Measurements from ENCODE around the gene FARP1.

- no peak for TF ChIP-seq POLR2A (IDR thresholded peaks at IDR 0.05)
- TF ChIP-seq, protein P1, sequence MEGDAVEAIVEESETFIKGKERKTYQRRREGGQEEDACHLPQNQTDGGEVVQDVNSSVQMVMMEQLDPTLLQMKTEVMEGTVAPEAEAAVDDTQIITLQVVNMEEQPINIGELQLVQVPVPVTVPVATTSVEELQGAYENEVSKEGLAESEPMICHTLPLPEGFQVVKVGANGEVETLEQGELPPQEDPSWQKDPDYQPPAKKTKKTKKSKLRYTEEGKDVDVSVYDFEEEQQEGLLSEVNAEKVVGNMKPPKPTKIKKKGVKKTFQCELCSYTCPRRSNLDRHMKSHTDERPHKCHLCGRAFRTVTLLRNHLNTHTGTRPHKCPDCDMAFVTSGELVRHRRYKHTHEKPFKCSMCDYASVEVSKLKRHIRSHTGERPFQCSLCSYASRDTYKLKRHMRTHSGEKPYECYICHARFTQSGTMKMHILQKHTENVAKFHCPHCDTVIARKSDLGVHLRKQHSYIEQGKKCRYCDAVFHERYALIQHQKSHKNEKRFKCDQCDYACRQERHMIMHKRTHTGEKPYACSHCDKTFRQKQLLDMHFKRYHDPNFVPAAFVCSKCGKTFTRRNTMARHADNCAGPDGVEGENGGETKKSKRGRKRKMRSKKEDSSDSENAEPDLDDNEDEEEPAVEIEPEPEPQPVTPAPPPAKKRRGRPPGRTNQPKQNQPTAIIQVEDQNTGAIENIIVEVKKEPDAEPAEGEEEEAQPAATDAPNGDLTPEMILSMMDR (IDR thresholded peaks at IDR 0.05): no peak
Measured at GRCh38 chr13:98220271-98220791, 77.4 kb downstream of the FARP1 start.
